Right atrium auricular region (tissue), 2 donors: ENCODE data around the gene PSMD6. TPM values are rescaled to one million over a fixed set of nuclear protein-coding genes. Genes with fewer than 3 reads are reported as not detected.

Experiments
- DNase-seq: peaks from one replicate; pipeline ENCODE4 v3.0.0-alpha.2; 2019; ENCODE audit warnings: low spot score
- H3K27ac ChIP-seq, 2 donors: fragments of 200-600 bp; sonication (generic); 1 replicate in 1 of 2; 2 replicates in 1 of 2; pipeline ENCODE4 v1.5.1; 2016 to 2019
- H3K27me3 ChIP-seq, 2 donors: fragments of 200-600 bp; sonication (generic); one replicate each; pipeline versions ENCODE4 v1.5.1 to v1.6.0; 2017 to 2019
- H3K36me3 ChIP-seq: fragments of 200-600 bp; sonication (generic); one replicate; pipeline ENCODE4 v1.5.1; 2016
- H3K4me1 ChIP-seq, 2 donors: fragments of 200-600 bp; sonication (generic); one replicate each; pipeline versions ENCODE4 v1.5.1 to v1.6.0; 2017 to 2019
- H3K4me3 ChIP-seq, 2 donors: fragments of 200-600 bp; sonication (generic); 1 replicate in 1 of 2; 2 replicates in 1 of 2; pipeline ENCODE4 v1.5.1; 2017 to 2019; ENCODE audit warnings: mild to moderate bottlenecking in 1 of 2, moderate library complexity in 1 of 2
- H3K9me3 ChIP-seq, 2 donors: fragments of 200-600 bp; sonication (generic); one replicate each; pipeline ENCODE4 v1.5.1; 2019
- total RNA-seq, 2 donors: library from RNA; depleted of rRNA; stranded (reverse); fragments of >200 nt; gene quantifications; one replicate each; pipeline ENCODE4 v1.1.0, GENCODE V29; 2016
- TF ChIP-seq, protein P1 (sequence below), 2 donors: fragments of 200-600 bp; sonication (generic); IDR thresholded peaks; one replicate each; pipeline ENCODE4 v1.5.1; 2019; ENCODE audit warnings: antibody characterized with exemption in 2 of 2

Gene PSMD6
- total RNA-seq, 2 donors from 2014 or later = 48.2 to 74.5 TPM

DNA sequence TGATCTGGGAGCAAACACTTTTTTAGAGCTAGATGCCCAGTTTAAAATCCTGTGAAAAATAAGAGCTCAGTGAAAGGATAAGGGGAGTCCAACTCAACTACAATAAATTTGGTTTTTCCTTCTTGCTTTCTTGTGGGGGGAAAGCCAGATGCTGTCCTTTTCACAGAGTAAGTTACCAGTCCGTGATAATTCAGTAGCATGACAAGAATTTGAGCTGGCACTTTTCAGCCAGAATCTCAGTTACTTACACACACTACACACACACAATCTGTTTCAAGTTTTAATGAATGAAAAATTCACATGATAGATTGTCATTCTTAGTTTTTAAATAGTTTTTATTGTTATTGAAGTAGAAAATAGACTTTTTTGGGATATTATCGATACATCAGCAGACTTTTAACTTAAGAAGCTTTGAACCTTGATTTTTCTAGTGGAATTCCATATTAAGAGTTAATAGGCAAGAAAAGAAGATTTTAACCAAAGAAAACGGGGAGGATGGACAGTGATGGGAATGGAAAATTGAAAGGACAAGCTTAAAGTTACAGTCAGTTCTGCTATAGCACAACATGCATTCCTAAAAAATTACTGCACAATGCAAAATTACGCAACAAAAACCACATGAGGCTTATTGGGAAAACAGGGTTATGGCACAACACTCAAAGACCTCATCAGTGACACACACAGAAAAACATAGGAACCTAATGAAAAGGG is 47.0 kb downstream of the PSMD6 start:
- no peak for DNase-seq
- Histone ChIP-seq H3K4me3 (no peak overlapping the region), H3K36me3 (peaks cover 15% of the 10 kb centered on the region), H3K9me3 (no peaks in the 10 kb centered on the region), H3K4me1 (peaks cover 0 to 58% of the 10 kb centered on the region in 2 donors), H3K27ac (peak overlapping the region in 1 of 2 donors; percentile 48), H3K27me3 (no peaks in the 10 kb centered on the region)
- TF ChIP-seq, protein P1, sequence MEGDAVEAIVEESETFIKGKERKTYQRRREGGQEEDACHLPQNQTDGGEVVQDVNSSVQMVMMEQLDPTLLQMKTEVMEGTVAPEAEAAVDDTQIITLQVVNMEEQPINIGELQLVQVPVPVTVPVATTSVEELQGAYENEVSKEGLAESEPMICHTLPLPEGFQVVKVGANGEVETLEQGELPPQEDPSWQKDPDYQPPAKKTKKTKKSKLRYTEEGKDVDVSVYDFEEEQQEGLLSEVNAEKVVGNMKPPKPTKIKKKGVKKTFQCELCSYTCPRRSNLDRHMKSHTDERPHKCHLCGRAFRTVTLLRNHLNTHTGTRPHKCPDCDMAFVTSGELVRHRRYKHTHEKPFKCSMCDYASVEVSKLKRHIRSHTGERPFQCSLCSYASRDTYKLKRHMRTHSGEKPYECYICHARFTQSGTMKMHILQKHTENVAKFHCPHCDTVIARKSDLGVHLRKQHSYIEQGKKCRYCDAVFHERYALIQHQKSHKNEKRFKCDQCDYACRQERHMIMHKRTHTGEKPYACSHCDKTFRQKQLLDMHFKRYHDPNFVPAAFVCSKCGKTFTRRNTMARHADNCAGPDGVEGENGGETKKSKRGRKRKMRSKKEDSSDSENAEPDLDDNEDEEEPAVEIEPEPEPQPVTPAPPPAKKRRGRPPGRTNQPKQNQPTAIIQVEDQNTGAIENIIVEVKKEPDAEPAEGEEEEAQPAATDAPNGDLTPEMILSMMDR (IDR thresholded peaks at IDR 0.05) = no peak

DNA sequence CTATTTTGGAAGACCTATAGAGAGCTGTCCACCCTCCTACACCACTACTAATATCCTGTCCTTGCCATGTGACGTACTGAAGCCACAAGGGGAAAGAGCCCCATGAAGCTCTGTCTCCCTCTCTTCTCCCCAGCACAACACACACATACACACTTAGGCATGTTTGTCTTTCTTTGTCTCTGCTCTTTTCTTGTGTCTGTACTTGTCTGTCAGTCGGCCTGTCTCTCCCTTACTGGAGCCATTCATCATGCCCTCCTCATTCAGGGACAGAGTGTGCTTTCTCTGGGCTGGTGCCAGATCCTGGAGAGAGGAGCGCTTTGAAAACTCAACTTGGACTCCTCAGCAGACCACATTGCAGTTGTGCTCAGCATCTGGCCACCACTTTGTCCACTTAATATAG is 47.6 kb downstream of the PSMD6 start:
- peak; percentile 77 for DNase-seq
- Histone ChIP-seq H3K27ac (no peak overlapping the region), H3K9me3 (no peaks in the 10 kb centered on the region), H3K4me3 (no peak overlapping the region), H3K36me3 (peaks cover 9% of the 10 kb centered on the region), H3K4me1 (peaks cover 0 to 64% of the 10 kb centered on the region in 2 donors), H3K27me3 (no peaks in the 10 kb centered on the region)
- TF ChIP-seq, protein P1 (IDR thresholded peaks at IDR 0.05) = no peak

GRCh38 chr3:63974451-63974850 is 48.8 kb downstream of the PSMD6 start:
- Histone ChIP-seq H3K27me3 (no peaks in the 10 kb centered on the region), H3K4me3 (no peak overlapping the region), H3K9me3 (no peaks in the 10 kb centered on the region), H3K4me1 (peaks cover 0 to 67% of the 10 kb centered on the region in 2 donors), H3K27ac (no peak overlapping the region), H3K36me3 (no peaks in the 10 kb centered on the region)
- TF ChIP-seq, protein P1 (IDR thresholded peaks at IDR 0.05) = no peak
- DNase-seq = no peak

DNA sequence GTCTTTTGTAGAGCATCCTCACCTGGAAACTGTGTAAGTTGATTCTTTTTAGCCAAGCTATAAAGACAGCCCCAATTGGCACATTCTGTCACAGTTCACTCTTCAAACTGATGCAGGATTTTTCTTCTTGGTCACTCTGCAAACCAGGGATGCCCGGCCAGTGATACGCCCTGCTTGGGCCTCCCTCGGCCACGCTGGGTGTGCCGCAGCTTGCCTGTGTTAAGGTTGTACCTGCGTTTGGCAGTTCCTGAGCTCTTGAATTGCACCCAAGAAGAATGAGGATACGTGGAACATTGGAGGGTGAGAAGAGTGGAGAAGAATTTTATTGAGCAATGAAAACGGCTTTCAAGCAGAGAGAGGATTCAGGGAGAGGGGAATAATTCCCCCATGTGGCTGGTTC is 49.9 kb downstream of the PSMD6 start:
- Histone ChIP-seq H3K4me1 (peaks cover 0 to 67% of the 10 kb centered on the region in 2 donors), H3K36me3 (no peaks in the 10 kb centered on the region), H3K4me3 (no peak overlapping the region), H3K27me3 (no peaks in the 10 kb centered on the region), H3K9me3 (no peaks in the 10 kb centered on the region), H3K27ac (no peak overlapping the region)
- TF ChIP-seq, protein P1 (IDR thresholded peaks at IDR 0.05) = no peak
- no peak for DNase-seq

GRCh38 chr3:63972987-63973386 is 50.3 kb downstream of the PSMD6 start:
- Histone ChIP-seq H3K27ac (no peak overlapping the region), H3K36me3 (no peaks in the 10 kb centered on the region), H3K27me3 (no peaks in the 10 kb centered on the region), H3K4me1 (peaks cover 0 to 70% of the 10 kb centered on the region in 2 donors), H3K9me3 (no peaks in the 10 kb centered on the region), H3K4me3 (no peak overlapping the region)
- TF ChIP-seq, protein P1 (IDR thresholded peaks at IDR 0.05) = no peak
- no peak for DNase-seq

GRCh38 chr3:63972196-63972595 is 51.1 kb downstream of the PSMD6 start:
- Histone ChIP-seq H3K27ac (no peak overlapping the region), H3K27me3 (no peaks in the 10 kb centered on the region), H3K4me3 (no peak overlapping the region), H3K4me1 (peaks cover 0 to 70% of the 10 kb centered on the region in 2 donors), H3K9me3 (no peaks in the 10 kb centered on the region), H3K36me3 (no peaks in the 10 kb centered on the region)
- TF ChIP-seq, protein P1 (IDR thresholded peaks at IDR 0.05) = no peak
- no peak for DNase-seq
